GM10847 (cell line): ENCODE results near the gene HOMER3.

ENCODE experiments used
- POLR2A ChIP-seq: IDR thresholded peaks from 2 replicates; pipeline ENCODE4 v1.6.1; 2011; ENCODE audit not compliant: insufficient read length; ENCODE audit errors: extremely low read depth

Gene HOMER3

DNA sequence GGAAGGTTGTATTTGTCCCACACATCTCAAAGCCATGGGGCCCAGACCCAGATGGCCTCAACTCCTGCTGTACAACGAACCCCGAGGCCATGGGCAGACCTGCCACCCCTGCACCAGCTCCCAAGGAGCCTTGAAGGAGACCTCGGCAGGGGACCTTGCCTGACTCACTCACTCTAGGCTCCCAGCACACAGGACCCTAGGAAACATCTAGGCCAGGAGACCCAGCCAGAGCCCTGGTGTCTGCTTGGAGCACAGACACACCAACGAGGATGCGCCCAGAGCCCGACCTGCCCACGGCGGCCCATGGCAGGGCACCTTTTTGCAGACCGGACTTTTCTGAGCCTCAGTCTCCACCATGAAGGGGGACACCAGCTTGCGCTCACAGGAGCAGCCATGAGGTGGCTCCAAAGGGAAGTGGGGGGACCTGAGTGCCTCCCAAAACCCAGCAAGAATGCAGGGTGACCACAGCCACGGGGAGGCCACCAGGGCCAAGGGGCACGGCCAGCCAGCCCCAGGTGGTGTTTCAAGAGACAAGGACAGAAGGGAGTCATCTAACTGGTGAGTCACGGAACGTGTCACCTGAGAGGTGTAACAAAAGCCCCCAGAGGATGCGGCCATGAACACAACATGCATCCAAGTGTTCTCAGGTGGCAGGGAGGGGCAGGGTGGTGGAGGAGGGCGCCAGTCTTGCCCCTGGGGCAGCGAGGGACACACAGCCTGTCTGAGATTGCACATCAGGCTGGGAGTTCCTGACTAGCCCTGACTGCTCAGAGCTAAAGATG is 40.1 kb downstream of the HOMER3 start:
- no peak for TF ChIP-seq POLR2A

DNA sequence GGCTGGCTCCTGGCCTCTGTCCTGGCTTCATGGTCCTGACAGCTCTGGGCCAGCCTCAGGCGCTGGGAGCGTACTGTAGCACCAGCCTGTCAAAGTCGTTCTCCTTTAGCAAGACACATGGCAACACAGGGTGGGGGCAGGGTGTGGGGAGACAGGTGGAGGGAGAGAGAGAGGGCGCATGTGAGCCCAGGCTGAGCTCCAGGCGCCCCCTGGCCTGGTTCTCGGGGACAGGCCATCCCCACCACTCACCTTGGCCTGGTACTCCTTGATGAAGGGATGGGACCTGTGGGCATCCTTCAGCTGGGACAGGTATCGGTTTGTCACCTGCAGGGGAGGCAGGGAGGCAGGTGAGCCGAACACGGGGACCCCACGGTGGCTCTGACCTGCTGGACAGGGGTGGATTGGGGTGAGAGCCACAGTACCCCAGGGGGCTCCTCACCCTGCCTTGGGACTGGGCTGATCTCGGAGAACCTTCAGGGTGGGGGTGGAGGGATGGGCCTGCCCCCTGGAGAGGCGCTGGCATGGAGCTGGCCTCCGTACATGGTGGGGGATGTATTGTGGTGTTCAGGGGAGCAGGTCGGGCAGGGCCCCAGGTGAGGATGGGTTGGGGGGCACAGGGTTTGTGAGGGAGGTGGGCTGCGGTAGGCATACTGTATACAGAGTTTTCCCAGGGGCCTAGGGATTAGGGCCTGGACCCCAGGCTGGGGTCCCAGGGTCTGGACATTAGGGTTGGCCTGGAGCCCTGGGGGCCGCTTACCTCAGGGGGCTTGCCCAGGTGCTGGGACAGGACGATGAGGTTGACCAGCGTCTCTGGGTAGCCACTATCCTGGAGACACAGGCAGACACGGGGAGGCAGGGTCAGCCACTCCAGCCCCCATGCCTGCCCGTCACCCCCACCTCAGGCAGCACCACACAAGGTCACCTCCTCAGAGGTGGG is 41.1 kb downstream of the HOMER3 start:
- no peak for TF ChIP-seq POLR2A

DNA sequence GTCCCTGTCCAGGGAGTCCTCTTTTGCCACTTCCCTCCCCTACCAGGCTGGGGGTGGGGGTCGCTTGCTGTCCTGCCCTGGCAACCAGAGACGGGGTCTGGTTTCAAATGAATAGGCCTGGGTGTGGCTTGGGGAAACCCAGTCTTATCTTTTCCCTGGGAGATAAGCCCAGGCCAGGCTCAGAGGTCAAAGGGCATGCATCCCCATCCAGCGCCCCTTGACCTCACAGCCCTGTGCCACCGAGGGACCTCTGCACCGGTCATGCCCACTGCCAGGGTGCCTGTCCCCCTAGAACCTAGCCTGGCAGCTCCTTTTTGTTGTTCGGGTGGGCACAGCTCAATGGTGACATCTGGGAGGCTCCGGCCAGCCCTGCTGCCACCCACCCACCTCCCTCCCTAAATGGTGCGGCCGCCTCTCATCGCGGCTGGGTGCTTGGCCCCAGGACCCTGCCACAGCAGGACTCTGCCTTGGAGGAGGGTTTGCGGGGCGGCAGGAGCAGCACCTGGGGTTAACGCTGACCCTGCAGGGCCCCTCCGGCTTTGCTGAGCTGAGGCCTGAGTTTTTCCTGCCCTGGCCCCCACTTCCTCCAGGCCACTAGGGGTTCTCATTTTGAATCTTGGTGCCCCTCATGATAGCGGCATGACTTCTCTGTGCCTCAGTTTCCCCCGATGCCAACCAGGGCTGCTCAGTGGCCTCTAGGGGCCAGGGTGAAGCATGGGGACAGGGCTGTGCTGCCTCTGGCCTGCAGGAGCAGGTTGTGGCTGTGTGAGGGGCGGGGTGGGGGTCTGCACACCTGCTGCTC is 42.2 kb downstream of the HOMER3 start:
- TF ChIP-seq POLR2A, result no peak

DNA sequence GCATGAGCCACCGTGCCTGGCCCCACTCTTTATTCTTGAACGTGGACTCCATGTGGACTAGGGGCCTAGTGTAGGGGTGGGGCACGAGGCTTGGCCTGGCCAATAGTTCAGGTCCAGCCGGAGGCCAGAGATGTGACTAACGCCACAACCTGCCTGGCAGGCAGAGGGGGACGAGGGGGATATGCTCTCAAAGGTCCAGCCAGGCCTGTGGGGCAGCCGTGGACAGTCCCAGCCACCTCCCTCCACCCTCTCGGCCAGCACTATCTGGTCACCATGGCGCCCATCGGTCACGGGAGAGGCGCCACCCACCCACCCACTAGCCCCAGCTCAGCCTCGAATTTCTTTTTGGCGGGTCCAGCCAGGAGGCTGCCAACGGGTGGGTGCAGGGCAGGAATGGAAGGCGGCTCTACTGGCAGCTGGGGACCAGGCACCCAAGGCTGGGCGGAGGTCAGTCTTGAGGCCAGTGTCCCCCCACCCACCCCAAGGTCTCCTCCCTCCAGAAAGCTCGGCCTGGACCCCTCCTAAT is 42.9 kb downstream of the HOMER3 start:
- no peak for TF ChIP-seq POLR2A

DNA sequence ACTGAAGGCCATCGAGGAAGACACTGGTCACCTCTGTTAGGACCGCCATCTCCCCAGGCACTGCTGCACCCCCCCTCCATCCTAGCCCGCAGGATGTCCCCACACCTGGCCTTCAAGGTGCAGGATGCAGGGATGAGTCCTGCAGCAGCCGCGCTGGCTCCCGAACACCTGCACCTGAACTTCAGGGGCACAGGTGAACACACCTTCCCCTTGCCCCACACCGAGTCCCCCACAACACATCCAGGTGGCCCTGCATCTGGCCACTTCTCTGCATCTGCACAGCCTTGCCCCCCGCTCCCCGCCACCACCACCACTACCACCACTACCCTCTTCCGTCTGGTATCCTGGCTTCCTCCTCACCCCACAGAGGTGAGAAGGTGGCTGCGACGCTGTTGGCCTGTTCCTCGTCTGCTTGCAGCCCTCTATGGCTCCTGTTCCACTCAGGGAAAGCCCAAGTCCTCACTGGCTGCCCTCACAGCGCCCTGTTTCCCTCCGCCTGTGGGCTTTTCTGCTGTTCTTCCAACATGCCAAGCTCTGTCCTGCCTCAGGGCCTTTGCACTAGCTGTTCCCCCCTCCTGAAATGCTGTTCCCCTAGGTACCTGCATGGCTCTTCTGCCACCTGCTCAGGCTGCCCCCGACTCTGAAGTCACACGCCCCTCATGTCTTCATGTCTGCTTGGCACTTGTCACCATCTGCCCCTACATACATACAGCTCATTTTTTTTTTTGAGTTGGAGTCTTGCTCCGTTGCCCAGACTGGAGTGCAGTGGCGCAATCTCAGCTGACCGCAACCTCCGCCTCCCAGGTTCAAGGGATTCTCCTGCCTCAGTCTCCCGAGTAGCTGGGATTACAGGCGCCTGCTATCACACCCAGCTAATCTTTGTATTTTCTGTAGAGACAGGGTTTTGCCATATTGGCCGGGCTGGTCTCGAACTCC is 43.7 kb downstream of the HOMER3 start:
- TF ChIP-seq POLR2A, result no peak

DNA sequence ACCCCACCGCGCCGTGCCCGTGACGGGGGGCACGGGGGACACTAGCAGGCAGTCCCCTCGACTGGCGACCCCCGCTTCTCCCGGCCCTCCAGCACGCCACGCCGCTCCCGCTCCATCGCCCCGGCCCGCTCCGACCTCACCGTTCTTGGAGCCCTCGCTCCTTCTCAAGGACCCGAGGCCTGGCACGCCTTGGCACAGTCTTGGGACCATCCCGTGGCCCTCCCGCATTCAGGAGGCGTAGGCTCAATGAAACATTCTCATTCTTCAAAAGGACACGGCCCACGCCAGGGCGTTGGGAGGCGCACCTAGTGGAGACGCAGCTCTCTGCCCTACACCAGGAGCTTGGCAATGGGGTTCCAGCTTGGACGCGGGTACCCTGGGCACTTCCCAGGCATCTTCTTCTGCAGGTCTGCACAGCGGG is 44.6 kb downstream of the HOMER3 start:
- no peak for TF ChIP-seq POLR2A

DNA sequence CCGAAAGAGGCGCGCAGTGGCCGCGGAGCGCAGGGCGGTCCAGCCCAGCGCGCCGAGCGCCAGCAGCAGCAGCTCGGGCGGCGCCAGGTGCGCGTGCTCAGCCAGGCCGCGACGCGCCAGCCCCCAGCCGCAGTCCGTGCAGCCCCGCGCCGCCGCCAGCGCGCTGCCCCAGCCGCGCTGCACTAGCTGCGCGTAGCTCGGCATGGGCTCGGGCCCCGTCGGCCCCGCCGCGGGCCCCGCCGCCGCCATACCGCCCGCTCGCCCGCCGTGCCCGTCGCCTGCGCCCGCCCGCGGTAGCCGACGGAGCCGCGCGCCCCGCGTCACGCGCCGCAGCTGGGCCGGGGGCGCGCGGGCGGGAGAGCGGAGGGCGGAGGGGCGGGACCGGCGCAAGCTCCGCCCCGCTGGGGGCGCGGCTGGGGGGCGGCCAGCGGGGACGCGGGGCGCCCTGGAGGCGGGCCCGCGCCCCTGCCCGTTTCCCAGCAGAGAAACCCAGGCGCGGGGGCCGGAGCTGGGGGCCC is 45.1 kb downstream of the HOMER3 start, which contains the start of gene CERS1:
TSS of gene CERS1 (minus strand) at position 335 of the 518 bp plus-strand sequence. CDS start at position 249, 86 bp downstream.
- no peak for TF ChIP-seq POLR2A

DNA sequence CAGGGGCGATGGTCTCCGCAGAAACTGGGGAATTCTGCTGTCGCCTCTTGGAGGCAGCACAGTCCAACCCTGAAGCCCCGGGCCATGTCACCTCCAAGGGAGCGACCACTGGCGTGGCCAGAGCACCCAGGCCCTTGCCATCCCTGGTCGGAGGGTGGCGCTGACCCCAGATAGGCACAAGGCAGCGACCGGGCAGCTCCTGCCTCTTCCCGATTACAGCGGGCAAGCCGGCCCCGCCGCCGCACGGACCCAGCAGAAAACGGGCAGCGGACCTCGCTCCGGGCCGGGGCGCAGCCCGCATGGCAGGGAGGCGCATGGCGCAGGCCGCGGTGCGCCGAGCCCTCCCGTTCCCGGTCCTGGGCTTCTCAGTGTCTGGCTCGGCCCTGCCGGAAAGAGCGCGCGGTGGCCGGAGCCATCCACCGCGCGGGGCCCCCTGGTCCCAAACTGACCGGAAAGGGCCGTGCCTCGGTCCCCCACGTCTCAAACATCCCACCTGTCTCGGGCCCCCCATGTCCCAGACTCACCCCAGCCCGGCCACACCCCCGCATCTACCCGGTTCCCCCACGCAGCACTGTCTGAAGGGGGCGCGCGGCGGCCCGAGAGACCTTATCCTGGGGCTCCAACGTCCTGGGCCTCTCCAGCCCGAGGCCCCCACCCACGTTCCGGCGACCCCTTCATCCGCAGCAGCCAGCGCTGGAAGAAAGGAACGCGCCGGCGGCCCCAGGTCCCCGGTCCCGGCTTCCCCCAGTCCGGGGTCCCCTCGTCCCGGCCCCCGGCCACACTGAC is 45.8 kb downstream of the HOMER3 start:
- TF ChIP-seq POLR2A, result no peak

DNA sequence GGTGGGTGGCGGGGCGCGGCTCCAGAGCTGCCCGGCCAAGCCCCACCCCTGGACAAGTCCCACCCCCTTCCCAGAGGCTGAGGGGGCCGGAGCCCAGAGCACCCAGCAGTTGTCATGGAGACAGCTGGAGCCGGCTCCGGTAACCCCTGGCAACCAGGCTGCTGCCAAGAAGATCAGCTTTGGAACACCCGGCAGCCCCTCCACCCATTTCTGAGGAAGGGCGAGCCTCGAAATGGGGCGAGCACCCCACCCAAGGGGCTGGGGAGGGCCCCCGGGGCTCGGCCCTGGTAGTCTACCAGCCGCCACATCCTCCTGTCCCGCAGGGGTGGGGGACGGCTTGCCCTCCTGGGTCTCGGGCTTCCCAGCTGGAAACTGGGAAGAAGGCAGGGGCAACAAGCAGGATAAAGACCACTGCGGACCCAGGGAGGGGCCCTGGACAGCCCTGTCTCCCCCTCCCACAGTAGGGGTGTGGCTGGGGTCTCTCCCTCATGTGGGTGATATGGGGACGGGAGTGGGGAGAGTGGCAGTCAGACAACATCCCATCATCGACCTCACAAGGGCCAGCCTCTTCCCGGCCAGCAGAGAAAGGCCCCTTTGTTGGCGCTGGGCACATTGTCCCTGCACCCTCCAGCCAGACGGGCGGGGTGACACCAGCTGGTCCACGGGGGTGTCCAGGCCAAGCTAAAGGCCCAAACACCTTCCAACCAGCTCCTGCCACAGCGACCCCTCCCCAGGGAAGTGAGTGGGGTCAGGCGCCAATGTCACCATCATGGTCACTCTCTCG is 46.6 kb downstream of the HOMER3 start:
- TF ChIP-seq POLR2A, result no peak

DNA sequence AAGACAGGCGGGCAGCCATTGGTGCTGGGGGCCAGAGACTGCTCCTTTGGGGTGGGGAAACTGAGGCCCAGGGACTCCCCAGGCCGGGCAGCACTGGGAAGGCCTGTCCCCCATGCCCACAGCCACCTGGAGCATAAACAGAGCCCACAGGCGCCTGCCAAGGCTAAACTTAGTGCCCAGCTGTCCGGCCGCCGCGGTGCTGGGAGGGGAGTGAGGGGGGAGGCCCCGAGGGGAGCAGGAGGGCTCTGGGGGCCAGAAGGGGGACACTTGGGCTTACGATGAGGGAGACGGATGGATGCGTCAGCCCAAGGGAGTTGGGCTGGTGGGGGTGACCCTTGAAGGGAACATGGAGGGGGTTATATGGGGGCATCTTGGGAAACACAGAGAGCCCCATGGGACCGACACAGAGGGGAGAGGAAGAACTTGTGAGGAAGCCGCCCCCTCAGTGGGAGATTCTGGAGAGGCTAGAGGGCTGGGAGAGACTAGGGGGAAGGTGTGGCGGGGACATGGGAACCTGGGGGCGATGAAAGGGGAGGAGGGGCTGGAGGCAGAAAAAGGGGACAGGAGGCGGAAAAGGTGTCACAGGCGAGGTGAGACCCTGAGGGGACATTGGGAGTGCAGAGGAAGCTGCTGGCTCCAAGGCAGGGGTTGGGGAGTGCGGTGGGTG is 47.3 kb downstream of the HOMER3 start:
- no peak for TF ChIP-seq POLR2A

DNA sequence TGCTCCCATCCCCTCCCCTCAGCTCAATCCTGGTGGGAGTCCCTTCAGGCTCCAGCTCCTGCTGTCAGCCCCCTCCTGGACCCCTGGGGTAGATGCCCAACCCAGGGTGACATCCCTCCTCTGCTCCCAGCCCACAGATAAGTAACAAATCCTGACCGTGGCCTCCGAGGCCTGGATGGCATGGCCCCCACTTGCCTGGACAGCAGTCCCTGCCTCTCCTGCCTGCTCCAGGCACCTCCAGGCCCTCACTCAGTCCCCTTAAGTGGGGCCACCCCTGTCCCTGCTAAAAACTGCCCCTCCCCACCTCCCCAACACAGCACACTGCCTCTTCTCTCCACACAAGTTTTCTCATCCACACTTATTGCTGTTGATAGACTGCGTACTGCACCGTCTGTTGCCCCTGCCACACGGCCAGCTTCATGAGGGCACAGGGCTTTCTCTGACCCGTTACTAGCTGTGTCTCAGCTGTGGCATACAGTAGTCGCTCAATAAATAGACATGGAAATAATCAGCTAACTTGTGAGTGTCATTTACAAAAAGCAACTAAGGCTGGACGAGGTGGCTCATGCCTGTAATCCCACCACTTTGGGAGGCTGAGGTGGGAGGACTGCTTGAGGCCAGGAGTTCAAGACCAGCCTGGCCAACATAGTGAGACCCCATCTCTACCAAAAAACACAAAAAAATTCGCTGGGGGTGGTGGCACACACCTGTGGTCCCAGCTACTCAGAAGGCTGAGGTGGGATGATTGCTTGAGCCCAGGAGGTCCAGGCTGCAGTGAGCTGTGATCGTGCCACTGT is 50.9 kb downstream of the HOMER3 start:
- TF ChIP-seq POLR2A, result no peak
